GM12878 (cell line): ENCODE results near the gene FAM161A. TPM values are rescaled to one million over a fixed set of nuclear protein-coding genes. Genes with fewer than 3 reads are reported as not detected.
A peak's percentile ranks its signal among the peaks of the same experiment; 100 is the strongest.

Source experiments
- ATAC-seq: fragments of 200-7000 bp; cut with Tn5 transposase; 3 replicates; pipeline ENCODE4 v1.9.1; 2020; ENCODE audit warnings: mild to moderate bottlenecking, moderate library complexity
- BruUV-seq: library from RNA; stranded (reverse); fragments of 400-500 nt; replicated peaks from 2 replicates; lab custom pipeline; 2021; lab: Mats Ljungman, UMichigan
- CTCF ChIA-PET: fragments of 300-600 bp; sonication (Branson Sonifier 250); formaldehyde crosslinking; extraction: SDS; loops from one replicate; lab custom pipeline; 2021; ENCODE audit warnings: inconsistent platforms; lab: Yijun Ruan, JAX
- POLR2A ChIA-PET: fragments of 350-600 bp; formaldehyde crosslinking; extraction: SDS; loops from one replicate; lab custom pipeline; 2021; ENCODE audit warnings: inconsistent platforms; lab: Charles Lee
- RAD21 ChIA-PET: fragments of 300-600 bp; sonication (Branson Sonifier 250); formaldehyde crosslinking; loops from one replicate; lab custom pipeline; 2023; ENCODE audit warnings: antibody characterized with exemption; ENCODE audit not compliant: unreplicated experiment; lab: Charles Lee
- SMC1A ChIA-PET: fragments of 300-600 bp; sonication (Branson Sonifier 250); formaldehyde crosslinking; loops from one replicate; lab custom pipeline; 2023; ENCODE audit not compliant: unreplicated experiment, uncharacterized antibody; lab: Charles Lee
- DNase-seq: peaks from one replicate; pipeline ENCODE4 v3.0.0-alpha.2; 2011; ENCODE audit warnings: low read depth, low spot score
- FAIRE-seq: peaks from 3 replicates; lab custom pipeline; 2011; peaks lifted over from hg19 to GRCh38; lab: Jason Lieb, UNC
- H2AFZ ChIP-seq: 2 replicates; pipeline ENCODE4 v1.6.0; 2011; ENCODE audit warnings: low read depth, low read length, control low read depth; ENCODE audit not compliant: control insufficient read depth
- H3K27ac ChIP-seq: 2 replicates; pipeline ENCODE4 v1.5.1; 2011; ENCODE audit warnings: control low read depth; ENCODE audit not compliant: control insufficient read depth, insufficient read depth
- H3K27me3 ChIP-seq, 2 experiments: replicated peaks in 1 of 2; 2 replicates each; pipeline versions ENCODE4 v1.6.0 to v1.6.1; 2011; ENCODE audit warnings: low read length in 1 of 2; ENCODE audit not compliant: control insufficient read depth in 2 of 2, insufficient read depth in 2 of 2
- H3K36me3 ChIP-seq, 2 experiments: 2 replicates each; pipeline ENCODE4 v1.5.1; 2011; ENCODE audit warnings: low read length in 1 of 2; ENCODE audit not compliant: control insufficient read depth in 2 of 2, insufficient read depth in 2 of 2
- H3K4me1 ChIP-seq: 2 replicates; pipeline ENCODE4 v1.6.1; 2011; ENCODE audit warnings: mild to moderate bottlenecking, low read length, moderate library complexity, mixed read lengths; ENCODE audit not compliant: control insufficient read depth, insufficient read depth
- H3K4me2 ChIP-seq: 2 replicates; pipeline ENCODE4 v1.6.0; 2011; ENCODE audit warnings: control low read depth; ENCODE audit not compliant: control insufficient read depth, insufficient read depth
- H3K4me3 ChIP-seq: fragments of 200-600 bp; sonication (generic); 2 replicates; pipeline ENCODE4 v1.5.1; 2016
- H3K79me2 ChIP-seq: 2 replicates; pipeline ENCODE4 v1.6.0; 2011; ENCODE audit warnings: low read length; ENCODE audit not compliant: control insufficient read depth, insufficient read depth
- H3K9ac ChIP-seq: 2 replicates; pipeline ENCODE4 v1.8.0; 2011; ENCODE audit warnings: low read length, control low read depth, mixed read lengths; ENCODE audit not compliant: control insufficient read depth, insufficient read depth
- H3K9me3 ChIP-seq: replicated peaks from 3 replicates; pipeline ENCODE4 v1.5.1; 2011; ENCODE audit warnings: mild to moderate bottlenecking, low read length; ENCODE audit not compliant: control insufficient read depth, insufficient read depth
- H4K20me1 ChIP-seq: 2 replicates; pipeline ENCODE4 v1.6.0; 2011; ENCODE audit not compliant: control insufficient read depth, insufficient read depth
- BRCA1 ChIP-seq: IDR thresholded peaks from 2 replicates; pipeline ENCODE4 v1.6.1; 2011; ENCODE audit warnings: low read depth, low read length, improper control_type of control experiment
- CHD1 ChIP-seq: IDR thresholded peaks from 2 replicates; pipeline ENCODE4 v1.6.1; 2012; ENCODE audit warnings: low read depth, low read length, improper control_type of control experiment
- CHD2 ChIP-seq: IDR thresholded peaks from 2 replicates; pipeline ENCODE4 v1.6.1; 2011; ENCODE audit warnings: low read depth, low read length, improper control_type of control experiment, borderline replicate concordance
- CREB1 ChIP-seq: IDR thresholded peaks from 2 replicates; pipeline ENCODE4 v1.6.1; 2012; ENCODE audit warnings: low read depth, mild to moderate bottlenecking, inconsistent platforms
- DPF2 ChIP-seq: fragments of 450-650 bp; IDR thresholded peaks from 2 replicates; pipeline ENCODE4 v1.6.1; 2017; ENCODE audit warnings: mild to moderate bottlenecking
- EGR1 ChIP-seq, 2 experiments: IDR thresholded peaks; 1 replicate in 1 of 2; 2 replicates in 1 of 2; pipeline ENCODE4 v1.6.1; 2011 to 2012; ENCODE audit warnings: low read depth in 2 of 2, low read length in 2 of 2, borderline replicate concordance in 1 of 2, mild to moderate bottlenecking in 1 of 2, moderate library complexity in 1 of 2
- FOXK2 ChIP-seq: fragments of 450-650 bp; IDR thresholded peaks from 2 replicates; pipeline ENCODE4 v1.6.1; 2017; ENCODE audit warnings: mild to moderate bottlenecking, moderate library complexity
- NFYA ChIP-seq: IDR thresholded peaks from 2 replicates; pipeline ENCODE4 v1.6.1; 2011; ENCODE audit warnings: low read depth, mild to moderate bottlenecking, low read length, improper control_type of control experiment, borderline replicate concordance
- POLR2AphosphoS2 ChIP-seq: IDR thresholded peaks from 2 replicates; pipeline ENCODE4 v1.6.1; 2011; ENCODE audit warnings: low read depth, mild to moderate bottlenecking, low read length, improper control_type of control experiment, moderate library complexity
- POLR2AphosphoS5 ChIP-seq: IDR thresholded peaks from 2 replicates; pipeline ENCODE4 v1.6.1; 2011; ENCODE audit warnings: mild to moderate bottlenecking, low read length, inconsistent platforms
- SIN3A ChIP-seq: IDR thresholded peaks from 2 replicates; pipeline ENCODE4 v1.6.1; 2012; ENCODE audit warnings: low read depth, low read length, improper control_type of control experiment
- SKIL ChIP-seq: fragments of 450-650 bp; IDR thresholded peaks from 2 replicates; pipeline ENCODE4 v1.6.1; 2017; ENCODE audit warnings: mild to moderate bottlenecking, low read depth, inconsistent platforms; ENCODE audit not compliant: poor library complexity, severe bottlenecking
- SP1 ChIP-seq: IDR thresholded peaks from one replicate; pipeline ENCODE4 v1.6.1; 2011; ENCODE audit warnings: low read depth, low read length
- ZNF384 ChIP-seq: IDR thresholded peaks from 2 replicates; pipeline ENCODE4 v1.6.1; 2012; ENCODE audit warnings: low read depth, mild to moderate bottlenecking, low read length, improper control_type of control experiment, borderline replicate concordance
- ZSCAN29 ChIP-seq: fragments of 450-650 bp; IDR thresholded peaks from 2 replicates; pipeline ENCODE4 v1.6.1; 2017; ENCODE audit warnings: mild to moderate bottlenecking, moderate library complexity
- WGBS: methylation state at CpG from one replicate; pipeline ENCODE4 v1.1.6; 2016; ENCODE audit warnings: low lambda C conversion rate; ENCODE audit not compliant: insufficient replicate concordance, insufficient coverage; ENCODE audit errors: missing lambda C conversion rate; 5-methylcytosine and 5-hydroxymethylcytosine counted together
- in situ Hi-C: fragments of 300-500 bp; cut with MboI; formaldehyde crosslinking; loops from 9 replicates; pipeline ENCODE4 v1.14.3; 2018; ENCODE audit warnings: mixed read lengths
- intact Hi-C: fragments of 100-400 bp; cut with micrococcal nuclease; formaldehyde crosslinking; loops from one replicate; pipeline ENCODE4 v1.14.2; 2022; ENCODE audit not compliant: unreplicated experiment
- polyA plus RNA-seq, 11 experiments: library from polyadenylated mRNA; depleted of rRNA in 4 of 11; unstranded in 6 of 11; stranded (reverse) in 5 of 11; fragments of >200 nt; fragmentation: Nextera tagmentation in 4 of 11; fragmentation: Illumina TruSeq in 1 of 11; extraction: Ambion mirVana in 4 of 11; extraction: Trizol in 1 of 11; gene quantifications; 1 replicate in 1 of 11; 2 replicates in 10 of 11; pipeline versions ENCODE4 v1.2.1 to v1.2.3, GENCODE V29; 2011 to 2016; ENCODE audit warnings: inconsistent platforms in 2 of 11, missing spikeins in 2 of 11, low read depth in 1 of 11
- total RNA-seq, 4 experiments: library from RNA; depleted of rRNA in 3 of 4; stranded (reverse); fragments of >200 nt in 3 of 4; fragmentation: Illumina TruSeq in 1 of 4; extraction: Trizol in 1 of 4; gene quantifications; 2 replicates each; pipeline versions ENCODE4 v1.2.1 to v1.2.3, GENCODE V29; 2013 to 2021
- TF ChIP-seq, protein P1 (sequence below): fragments of 450-650 bp; IDR thresholded peaks from 2 replicates; pipeline ENCODE4 v1.6.1; 2017; ENCODE audit warnings: mild to moderate bottlenecking

The FAM161A gene
- total and polyA plus RNA-seq, 10 of the 15 experiments (the other 5 are each of a cell fraction or from before 2014, with no cell fraction given): 2.2 to 12.2 (median 8.9) TPM

GRCh38 chr2:61854564-61855317 lies 881 bp upstream of the FAM161A start:
- no TSS peak for BruUV-seq
- peak overlapping the region; percentile 96 for H2AFZ ChIP-seq
- no peaks in the 10 kb centered on the region for H3K9me3 ChIP-seq
- ChIA-PET CTCF (interaction anchor here (1.7 to 1.8 kb wide), 2 partner anchors 12 to 31 kb away, joined by 4 to 6 read pairs; no protein-coding TSS in a partner anchor), RAD21 (interaction anchor here (1.0 kb wide), 2 partner anchors 91 to 183 kb away, joined by 3 read pairs; no protein-coding TSS in a partner anchor), POLR2A (interaction anchor here (0.6 to 1.3 kb wide), 2 partner anchors 27 to 50 kb away, joined by 3 read pairs; partner anchors contain the start of gene COMMD1), SMC1A (interaction anchor here (1.0 to 1.8 kb wide), 4 partner anchors 8 to 156 kb away, joined by 3 to 6 read pairs (median 4); no protein-coding TSS in a partner anchor)
- H3K36me3 ChIP-seq: no peaks in the 10 kb centered on the region
- no peaks in the 10 kb centered on the region for H3K27me3 ChIP-seq
- H3K4me2 ChIP-seq: peak overlapping the region; percentile 100
- peak overlapping the region; percentile 82 for H3K4me3 ChIP-seq
- peak; percentile 93 for ATAC-seq
- in situ Hi-C loops (no loop called here), intact Hi-C loops (loop anchor here (5.0 kb wide), 1 partner anchor 92 kb away; no protein-coding TSS in a partner anchor)
- peak overlapping the region; percentile 87 for H3K27ac ChIP-seq
- H3K79me2 ChIP-seq: no peaks in the 10 kb centered on the region
- WGBS: 1% methylated on average over 23 of the region's 23 CpGs
- peak; percentile 93 for DNase-seq
- H3K4me1 ChIP-seq: peaks cover 9% of the 10 kb centered on the region
- H3K9ac ChIP-seq: peak overlapping the region; percentile 86
- FAIRE-seq: peak; percentile 94
- no peaks in the 10 kb centered on the region for H4K20me1 ChIP-seq
- TF ChIP-seq POLR2AphosphoS2 (0 out of 2 replicates have a peak, but pooled peaks have one; percentile 31), BRCA1 (no peak), CHD2 (peak; percentile 71; the same call in 1 of the 2 replicates), SIN3A (no peak), SP1 (peak; percentile 92), FOXK2 (peak; percentile 42; the same call in 1 of the 2 replicates), EGR1 (IDR thresholded peaks at IDR 0.05; ENCODE audit: borderline replicate concordance in 1 of 2, low read depth in 2 of 2, low read length in 2 of 2) (no peak), SKIL (peak; percentile 51), ZNF384 (peak; percentile 70), ZSCAN29 (no peak), NFYA (peak; percentile 67; the same call in 1 of the 2 replicates), CREB1 (peak; percentile 49), DPF2 (peak; percentile 88), POLR2AphosphoS5 (peak; percentile 64; the same call in 1 of the 2 replicates), CHD1 (no peak)
- TF ChIP-seq, protein P1, sequence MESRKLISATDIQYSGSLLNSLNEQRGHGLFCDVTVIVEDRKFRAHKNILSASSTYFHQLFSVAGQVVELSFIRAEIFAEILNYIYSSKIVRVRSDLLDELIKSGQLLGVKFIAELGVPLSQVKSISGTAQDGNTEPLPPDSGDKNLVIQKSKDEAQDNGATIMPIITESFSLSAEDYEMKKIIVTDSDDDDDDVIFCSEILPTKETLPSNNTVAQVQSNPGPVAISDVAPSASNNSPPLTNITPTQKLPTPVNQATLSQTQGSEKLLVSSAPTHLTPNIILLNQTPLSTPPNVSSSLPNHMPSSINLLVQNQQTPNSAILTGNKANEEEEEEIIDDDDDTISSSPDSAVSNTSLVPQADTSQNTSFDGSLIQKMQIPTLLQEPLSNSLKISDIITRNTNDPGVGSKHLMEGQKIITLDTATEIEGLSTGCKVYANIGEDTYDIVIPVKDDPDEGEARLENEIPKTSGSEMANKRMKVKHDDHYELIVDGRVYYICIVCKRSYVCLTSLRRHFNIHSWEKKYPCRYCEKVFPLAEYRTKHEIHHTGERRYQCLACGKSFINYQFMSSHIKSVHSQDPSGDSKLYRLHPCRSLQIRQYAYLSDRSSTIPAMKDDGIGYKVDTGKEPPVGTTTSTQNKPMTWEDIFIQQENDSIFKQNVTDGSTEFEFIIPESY: no peak
